GM19467 (cell line): ENCODE results near the gene ATP6V1A.
A peak's percentile ranks its signal among the peaks of the same experiment; 100 is the strongest.
"Not testable (repeated sequence)": the region's sequence is repeated elsewhere in the genome, so short reads cannot be mapped to it uniquely, and the experiment has no call there.

Experiments
- ATAC-seq: cut with Tn5 transposase; IDR thresholded peaks from one replicate; pipeline ENCODE4 v1.9.1; 2021; ENCODE audit warnings: mild to moderate bottlenecking, moderate library complexity; ENCODE audit not compliant: unreplicated experiment

The ATP6V1A gene

DNA sequence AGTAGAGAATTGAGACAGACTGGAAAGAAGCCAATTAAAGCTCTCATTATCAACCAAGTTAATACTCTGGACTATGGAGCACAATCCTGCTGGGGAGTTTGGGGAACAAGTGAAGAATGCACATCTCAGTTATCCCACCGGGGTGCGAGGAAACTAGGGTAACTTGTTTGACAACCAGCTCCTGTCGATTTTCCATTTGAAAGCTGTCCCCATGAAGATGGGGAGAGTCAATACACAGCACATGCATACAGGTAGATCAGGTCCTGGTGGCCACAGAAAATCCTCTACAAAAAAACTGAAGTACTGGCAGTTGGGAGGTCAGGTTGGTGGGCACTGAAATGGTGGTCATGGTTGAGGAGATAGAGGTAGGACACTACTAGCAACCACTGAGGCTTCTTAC is 66.0 kb downstream of the ATP6V1A start:
- no peak for ATAC-seq

DNA sequence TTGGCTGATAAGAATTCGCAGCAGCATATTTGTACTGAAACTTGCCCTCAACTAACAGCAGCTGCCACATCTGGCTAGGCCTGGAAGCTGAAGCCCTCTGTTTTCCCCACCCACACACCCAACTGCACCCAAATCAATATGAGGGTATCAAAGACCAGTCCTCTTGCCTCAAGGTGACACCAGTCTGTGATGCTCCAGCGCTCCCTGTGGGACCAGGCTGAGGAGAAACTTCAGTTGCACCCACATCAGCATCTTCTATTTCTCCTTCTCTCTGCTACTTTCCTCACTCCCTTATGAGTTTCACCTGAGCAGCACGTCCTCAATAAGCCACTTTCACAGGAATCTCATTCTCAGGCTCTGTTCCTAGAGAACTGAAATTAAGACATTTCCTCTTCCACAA is 73.0 kb downstream of the ATP6V1A start:
- no peak for ATAC-seq

DNA sequence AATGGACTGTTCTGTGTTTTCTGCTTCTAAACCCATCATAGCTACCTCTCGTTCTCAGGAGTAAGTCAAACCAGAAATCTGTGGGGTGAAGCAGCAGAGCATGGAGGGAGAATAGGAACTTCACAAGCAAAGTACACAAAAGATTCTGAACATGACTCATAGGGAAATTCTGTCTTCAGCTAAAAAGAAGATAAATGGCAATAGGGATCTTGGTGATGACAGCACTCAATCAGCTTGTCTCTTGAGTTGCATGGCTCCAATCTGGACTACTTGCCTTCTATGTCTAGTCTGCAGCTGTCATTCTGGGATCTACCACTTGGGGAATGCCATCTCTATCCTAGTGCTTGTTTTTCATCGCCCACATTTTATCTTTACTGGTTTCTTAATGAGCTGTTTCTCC is 78.3 kb downstream of the ATP6V1A start:
- ATAC-seq: no peak

DNA sequence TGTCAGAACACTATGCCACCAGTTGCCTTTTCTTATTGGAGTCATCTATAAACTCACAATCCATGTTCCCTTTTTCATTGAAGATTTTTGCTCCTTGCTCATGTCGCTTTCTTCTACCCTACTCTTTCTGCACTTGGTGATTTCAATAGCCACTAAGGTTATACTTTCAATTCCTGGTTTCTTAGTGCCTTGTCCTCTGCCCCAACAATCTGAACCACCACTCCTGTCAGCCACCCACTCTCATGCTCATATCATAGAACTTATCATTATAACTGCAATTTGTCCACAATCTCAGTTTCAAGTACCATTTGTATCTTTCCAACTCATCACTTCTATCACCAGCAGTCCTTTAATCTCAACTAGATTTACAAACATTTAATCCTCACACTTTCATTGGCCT is 81.8 kb downstream of the ATP6V1A start:
- ATAC-seq: no peak

DNA sequence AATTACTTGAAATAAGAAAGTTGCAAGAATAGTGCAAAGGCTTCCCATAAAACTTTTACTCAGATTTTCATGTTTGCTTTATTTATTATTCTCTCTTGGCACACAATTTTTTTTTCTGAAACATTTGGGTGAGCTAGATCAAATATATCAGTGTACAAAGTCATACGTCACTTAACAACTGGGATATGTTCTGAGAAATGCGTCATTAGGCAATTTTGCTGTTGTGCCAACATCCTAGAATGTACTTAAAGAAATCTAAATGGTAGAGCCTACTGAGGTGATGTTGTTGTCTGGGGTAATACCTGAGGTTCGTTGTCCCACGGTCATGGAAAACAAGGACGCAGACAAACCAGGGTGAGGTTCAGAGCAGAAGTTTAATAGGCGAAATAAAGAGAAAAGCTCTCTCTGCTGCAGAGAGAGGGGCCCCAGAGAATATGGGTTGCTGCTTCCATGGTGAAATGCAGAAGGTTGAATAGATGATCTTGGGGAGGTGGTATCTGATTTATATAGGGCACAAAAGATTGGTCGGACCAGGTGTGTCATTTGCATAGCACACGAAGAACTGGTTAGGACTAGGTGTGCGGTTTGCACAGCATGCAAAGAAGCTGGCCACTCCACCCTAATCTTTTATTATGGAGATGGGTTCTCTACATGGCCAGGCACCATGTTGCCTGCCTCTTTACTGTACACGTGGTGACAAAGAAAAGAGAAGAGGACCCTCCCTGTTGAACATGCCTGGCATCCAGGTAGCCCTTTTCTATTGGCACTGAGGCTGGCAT is 82.9 kb downstream of the ATP6V1A start:
- ATAC-seq: no peak

DNA sequence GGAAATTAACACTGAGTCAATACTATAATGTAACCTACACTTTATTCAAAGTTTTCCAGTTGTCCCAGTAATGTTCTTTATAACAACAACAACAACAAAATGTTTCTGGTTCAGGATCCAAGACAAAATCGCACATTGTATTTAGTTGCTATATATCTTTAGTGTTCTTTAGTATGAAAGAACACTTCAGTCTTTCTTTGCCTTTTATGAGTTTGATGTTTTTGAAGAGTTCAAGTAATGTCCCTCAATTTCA is 84.2 kb downstream of the ATP6V1A start:
- no peak for ATAC-seq

DNA sequence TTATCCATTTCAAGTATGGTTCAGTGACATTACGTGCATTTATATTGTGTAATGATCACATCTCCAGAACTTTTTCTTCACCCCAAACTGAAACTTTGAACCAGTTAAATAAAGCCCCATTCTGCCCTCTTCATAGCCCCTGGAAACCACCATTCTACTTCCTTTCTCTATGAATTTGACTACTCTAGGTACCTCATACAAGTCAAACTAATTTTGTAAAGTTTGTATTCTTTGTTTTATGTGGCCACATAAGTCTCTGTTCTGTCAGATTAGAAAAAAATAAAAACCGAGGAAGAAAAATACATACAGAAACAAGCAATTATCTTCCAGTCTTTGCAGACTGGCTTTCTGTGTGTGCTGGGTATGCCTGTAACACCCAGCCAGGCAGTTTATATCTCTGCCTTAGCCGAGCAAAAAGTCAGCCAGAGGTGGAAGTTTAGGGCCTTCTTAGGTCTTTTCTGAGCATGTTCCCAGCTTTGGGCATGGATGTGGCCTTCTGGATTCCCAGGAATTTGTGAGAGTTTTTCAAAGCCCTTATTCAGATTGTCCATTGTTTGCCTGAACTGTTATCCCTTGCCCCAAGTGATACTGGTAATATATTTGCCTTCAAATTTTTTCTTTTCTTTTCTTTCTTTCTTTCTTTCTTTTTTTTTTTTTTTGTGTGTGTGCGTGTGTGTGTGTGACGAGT is 85.8 kb downstream of the ATP6V1A start:
- peak; percentile 34 for ATAC-seq

DNA sequence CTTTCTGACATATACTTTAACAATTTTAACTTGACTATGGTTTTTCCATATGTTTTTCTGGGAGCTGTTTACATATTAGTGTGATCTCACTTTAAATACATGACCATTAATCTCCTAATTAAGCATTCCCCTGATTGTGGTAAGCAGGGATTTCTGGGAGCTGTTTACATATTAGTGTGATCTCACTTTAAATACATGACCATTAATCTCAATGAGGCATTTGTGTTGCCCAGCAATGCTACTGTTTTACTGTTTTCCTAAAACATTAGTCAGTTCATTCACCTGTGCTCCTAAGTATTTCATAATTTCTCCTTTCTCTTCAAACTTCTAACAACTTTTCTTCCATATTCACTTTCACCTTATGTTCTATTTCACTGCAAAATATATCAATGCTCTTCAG is 88.1 kb downstream of the ATP6V1A start:
- no peak for ATAC-seq

DNA sequence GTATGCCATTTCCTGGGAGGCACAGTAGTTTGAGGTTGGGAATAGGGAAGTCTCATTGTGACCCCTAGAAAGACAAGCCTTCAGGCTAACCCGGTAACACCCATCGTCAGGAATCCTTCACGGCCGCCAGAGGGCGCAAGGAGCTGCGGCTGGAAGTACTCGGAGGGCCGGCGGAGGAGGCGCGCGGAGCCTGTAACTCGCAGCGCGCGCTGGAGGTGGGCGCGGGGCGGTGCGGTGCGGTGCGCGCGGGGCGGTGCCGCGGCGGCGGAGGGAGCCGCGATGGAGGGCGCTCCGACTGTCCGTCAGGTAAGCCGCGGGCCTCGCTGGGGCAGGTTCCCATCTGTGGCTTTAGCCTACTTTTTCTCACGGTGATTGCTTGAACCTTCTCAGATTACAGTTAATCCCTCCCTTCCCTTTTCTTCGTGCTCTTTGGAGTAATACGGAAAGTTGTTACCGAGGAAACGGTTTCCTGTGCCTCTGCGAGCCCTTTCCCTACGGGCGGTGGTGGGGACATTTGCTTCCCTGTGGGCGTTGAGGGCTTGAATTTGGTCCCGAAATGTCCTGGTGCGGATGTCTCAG is 91.9 kb downstream of the ATP6V1A start, which contains the start of gene GRAMD1C:
Gene GRAMD1C (plus strand): TSS at position 158 of the 579 bp plus-strand sequence. CDS start 122 bp downstream, at position 280.
- ATAC-seq: peak; percentile 92

DNA sequence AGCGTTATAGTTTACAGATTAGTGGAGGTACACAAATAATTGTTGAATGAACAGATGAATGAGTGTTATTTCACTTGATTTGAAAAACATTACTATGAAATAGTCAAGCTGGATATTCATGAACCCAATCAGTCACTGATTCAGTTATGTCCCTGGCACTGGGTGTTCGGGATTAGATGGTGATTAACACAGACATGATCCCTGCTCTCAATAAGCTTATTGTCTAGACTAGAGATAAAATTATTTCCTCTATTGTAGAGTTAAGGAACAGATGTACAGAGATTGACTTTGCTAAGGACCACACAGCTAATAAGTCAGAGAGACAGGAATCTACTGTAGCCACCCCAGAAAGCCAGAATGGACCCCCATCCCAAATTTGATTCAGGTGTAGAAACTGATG is 92.7 kb downstream of the ATP6V1A start:
- no peak for ATAC-seq

DNA sequence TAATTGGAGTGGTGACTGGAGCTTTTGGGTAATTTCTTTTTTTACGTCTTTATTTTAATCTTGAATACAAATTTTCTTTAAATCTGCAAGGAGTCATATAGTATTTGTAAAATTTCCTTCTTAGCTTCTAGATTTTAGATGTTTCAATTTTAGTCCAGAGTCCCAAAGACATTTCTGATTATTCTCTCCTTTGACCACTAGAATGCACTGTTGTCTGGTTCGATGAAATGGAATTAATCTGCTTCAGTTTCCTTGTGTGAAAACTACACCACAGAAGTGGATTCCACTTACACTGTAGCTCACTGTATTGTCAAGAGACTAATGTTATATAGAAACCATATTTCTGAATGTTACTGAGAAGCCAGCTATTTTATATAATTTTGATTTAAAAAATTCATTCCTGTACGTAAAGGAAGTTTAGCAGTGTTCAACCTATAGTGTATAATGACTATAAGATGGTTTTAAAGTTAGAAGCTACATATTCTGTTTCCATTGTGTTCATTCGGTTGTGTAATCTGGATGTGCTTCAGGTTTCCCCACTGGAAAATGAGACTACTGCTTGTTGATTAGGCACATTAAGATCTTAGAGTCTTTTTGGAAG is 97.9 kb downstream of the ATP6V1A start:
- ATAC-seq: no peak

DNA sequence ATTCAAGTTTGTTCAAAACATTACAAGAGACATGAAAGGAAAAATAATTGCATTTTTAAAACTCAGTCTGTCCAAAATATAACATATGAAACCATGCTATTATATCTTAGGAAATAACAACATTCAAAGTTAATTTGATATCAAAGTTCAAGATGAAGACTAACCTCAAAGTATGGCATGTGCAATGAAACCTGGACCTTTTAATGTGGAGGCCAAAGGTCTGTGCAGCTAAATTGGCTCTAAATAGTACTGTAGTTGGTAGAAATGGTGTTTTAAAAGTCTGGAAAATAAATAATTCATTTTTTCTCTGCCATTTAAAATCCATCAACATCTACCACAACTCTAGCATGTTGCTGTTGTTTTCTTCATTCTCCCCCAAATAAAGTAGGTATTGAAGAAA is 100.4 kb downstream of the ATP6V1A start:
- ATAC-seq: no peak

DNA sequence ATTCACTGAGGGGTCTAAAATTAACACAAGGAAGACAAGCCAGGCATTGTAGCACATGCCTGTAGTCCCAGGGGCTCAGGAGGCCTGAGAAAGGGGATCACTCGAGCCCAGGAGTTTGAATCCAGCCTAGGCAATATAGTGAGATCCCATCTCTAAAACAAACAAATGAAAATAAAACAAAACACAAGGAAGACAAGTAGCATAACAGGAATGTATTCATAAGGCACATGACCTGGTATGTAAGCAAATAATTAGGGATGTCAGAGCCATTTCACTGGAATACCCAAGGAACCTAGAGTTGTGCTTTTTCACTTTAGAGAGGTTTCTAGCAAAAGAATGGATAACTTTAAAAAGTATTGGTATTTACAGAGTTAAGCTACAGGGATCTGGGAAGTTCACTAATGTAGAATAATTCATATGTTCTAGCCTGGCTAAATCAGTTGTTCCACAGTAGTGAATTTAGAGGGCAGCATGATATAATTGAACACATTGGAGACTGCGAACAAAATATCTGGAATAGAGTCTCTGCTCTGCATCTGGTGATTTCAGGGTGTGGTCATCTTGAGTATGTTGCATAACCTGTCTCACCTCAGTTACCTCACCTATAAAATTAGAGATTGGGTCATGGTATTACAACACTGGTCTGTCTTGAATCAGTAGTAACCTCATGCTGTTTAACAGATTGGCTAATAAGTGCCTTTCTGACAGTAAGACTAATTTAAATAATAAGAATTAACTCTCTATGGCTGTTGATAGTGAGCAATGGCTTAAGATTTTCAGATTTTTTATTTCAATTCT is 101.0 kb downstream of the ATP6V1A start:
- no peak for ATAC-seq

DNA sequence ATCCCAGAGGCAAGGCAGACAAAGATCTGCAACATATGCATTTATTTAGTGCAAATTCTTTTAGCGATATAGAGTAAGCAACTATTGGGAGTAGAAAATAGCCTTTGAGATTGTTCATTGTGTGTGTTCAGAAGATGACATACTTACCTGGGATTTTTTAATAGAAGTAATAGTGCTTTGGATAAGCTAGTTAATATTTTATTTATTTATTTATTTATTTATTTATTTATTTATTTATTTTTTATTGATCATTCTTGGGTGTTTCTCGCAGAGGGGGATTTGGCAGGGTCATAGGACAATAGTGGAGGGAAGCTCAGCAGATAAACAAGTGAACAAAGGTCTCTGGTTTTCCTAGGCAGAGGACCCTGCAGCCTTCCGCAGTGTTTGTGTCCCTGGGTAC is 102.2 kb downstream of the ATP6V1A start:
- not testable (repeated sequence) for ATAC-seq

DNA sequence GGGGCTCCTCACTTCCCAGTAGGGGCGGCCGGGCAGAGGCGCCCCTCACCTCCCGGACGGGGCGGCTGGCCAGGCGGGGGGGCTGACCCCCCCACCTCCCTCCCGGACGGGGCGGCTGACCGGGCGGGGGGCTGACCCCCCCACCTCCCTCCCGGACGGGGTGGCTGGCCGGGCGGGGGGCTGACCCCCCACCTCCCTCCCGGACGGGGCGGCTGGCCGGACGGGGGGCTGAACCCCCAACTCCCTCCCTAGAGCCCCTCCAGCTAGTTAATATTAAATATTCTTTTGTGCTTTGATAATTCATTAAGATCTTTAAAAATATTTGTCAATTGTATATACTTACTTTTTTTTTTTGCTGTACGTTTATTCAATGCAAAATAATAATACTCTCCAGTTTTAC is 103.0 kb downstream of the ATP6V1A start:
- not testable (repeated sequence) for ATAC-seq

DNA sequence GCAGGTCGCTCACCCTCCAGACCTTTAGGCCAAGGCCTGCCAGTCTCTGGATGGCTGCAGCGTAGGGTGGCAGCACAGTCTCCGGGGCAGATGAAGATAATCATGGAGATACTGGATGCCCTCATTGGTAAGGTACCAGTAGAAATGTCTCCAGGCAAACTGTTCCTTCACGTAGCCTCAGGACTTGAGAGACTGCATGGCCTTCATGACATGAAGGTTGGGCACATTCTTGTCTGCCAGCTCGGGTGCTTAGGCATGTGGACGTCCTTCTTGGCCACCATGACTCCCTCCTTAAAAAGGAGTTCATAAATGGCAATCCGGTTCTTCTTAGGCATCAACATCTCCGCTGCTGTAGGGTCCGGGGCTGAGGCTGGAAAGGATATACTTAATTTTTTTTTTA is 103.6 kb downstream of the ATP6V1A start:
- ATAC-seq: not testable (repeated sequence)

DNA sequence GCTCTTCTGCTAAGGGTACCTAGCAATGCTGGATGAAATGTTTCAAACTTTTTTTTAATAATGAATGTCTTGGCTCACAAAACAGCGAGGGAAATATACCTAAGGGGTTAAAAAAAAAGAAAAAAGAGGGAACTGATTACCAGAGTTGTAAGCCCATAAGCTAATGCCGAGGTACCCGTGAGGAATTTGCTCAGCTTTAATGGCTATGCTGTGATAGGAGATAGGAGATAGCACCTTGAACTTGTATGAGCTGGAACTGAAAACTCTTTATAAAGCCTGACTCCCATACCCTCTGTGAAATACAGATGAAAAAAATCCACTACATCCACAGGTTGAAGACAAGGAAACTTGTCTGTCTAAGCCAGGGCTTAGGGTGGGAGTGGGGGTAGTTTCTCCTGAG is 105.7 kb downstream of the ATP6V1A start:
- no peak for ATAC-seq
